ENCODE measurements around the gene RC3H2. TPM values are rescaled to one million over a fixed set of nuclear protein-coding genes. Genes with fewer than 3 reads are reported as not detected.

The RC3H2 gene
- total and polyA plus RNA-seq, 2 of the 8 experiments (the other 6 are each of a cell fraction or from before 2014, with no cell fraction given), result 11.2 to 38.4 TPM

DNA sequence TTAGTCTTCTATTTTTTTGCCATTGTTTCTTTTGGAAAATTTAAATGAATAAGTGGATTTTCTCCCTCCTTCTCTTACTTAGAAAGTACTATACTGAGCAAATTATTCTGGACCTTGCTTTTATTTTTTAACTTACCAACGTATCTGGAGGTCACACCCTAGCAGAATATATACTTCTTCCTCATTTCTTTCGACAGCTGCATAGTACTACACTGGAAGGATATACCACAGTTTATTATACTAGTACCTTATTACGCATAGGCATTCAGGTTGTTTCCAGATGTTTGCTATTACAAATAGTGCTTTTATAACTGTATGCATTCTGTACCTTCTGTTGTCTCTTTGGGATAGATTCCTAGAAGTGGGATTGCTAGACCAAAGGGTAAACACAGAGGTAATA lies 16.7 kb downstream of the RC3H2 start:
- Histone ChIP-seq H3K4ac (replicated peaks; ENCODE audit: insufficient read length, low read depth, low read length) (no peak overlapping the region), H3K27ac (ENCODE audit: low read depth, low read length) (no peak overlapping the region), H2BK12ac (ENCODE audit: low read depth, low read length) (no peak overlapping the region), H3K14ac (ENCODE audit: insufficient read length) (no peak overlapping the region), H3K9ac (replicated peaks in 1 of 4; ENCODE audit: extremely low read depth in 1 of 4, low read depth in 3 of 4, low read length in 3 of 4) (no peak overlapping the region), H3K4me3 (ENCODE audit: extremely low read depth in 1 of 4, insufficient read depth in 2 of 4, low read depth in 3 of 4, low read length in 4 of 4) (no peak overlapping the region), H2AFZ (ENCODE audit: low read length) (no peak overlapping the region), H4K8ac (ENCODE audit: extremely low read depth, insufficient read depth, low read length) (no peak overlapping the region), H3K27me3 (replicated peaks in 1 of 4; ENCODE audit: control insufficient read depth in 3 of 4, extremely low read depth in 1 of 4, insufficient read depth in 3 of 4, low read length in 3 of 4) (no peaks in the 10 kb centered on the region), H2AK5ac (ENCODE audit: low read depth, low read length) (no peak overlapping the region), H4K20me1 (replicated peaks in 1 of 2; ENCODE audit: control insufficient read depth in 1 of 2, insufficient read depth in 2 of 2, low read length in 2 of 2) (peaks cover 0 to 1% of the 10 kb centered on the region in 2 experiments), H3K36me3 (ENCODE audit: control insufficient read depth in 2 of 4, insufficient read depth in 4 of 4, low read length in 3 of 4) (peaks cover 0 to 73% (median 25%) of the 10 kb centered on the region in 4 experiments; a peak in 6 of 8 replicates), H3K18ac (ENCODE audit: extremely low read depth, low read length) (no peak overlapping the region), H3K4me2 (ENCODE audit: insufficient read depth in 1 of 2, low read depth in 2 of 2, low read length in 2 of 2) (no peak overlapping the region), H3K79me2 (ENCODE audit: control insufficient read depth in 1 of 2, insufficient read depth in 2 of 2, low read length in 2 of 2) (no peaks in the 10 kb centered on the region), H2BK5ac (ENCODE audit: low read depth, low read length) (no peak overlapping the region), H3K9me3 (ENCODE audit: insufficient read depth in 2 of 2, low read depth in 1 of 2, low read length in 1 of 2) (no peaks in the 10 kb centered on the region), H3K79me1 (ENCODE audit: low read depth, low read length) (no peaks in the 10 kb centered on the region), H2BK15ac (ENCODE audit: low read length) (no peak overlapping the region), H4K91ac (replicated peaks; ENCODE audit: insufficient read length, low read length) (no peak overlapping the region), H3K23me2 (ENCODE audit: low read depth, low read length) (no peaks in the 10 kb centered on the region), H4K5ac (ENCODE audit: insufficient read length, low read depth, low read length) (no peak overlapping the region), H2BK20ac (ENCODE audit: low read length) (no peak overlapping the region), H2BK120ac (replicated peaks; ENCODE audit: low read depth, low read length) (no peak overlapping the region), H3K56ac (replicated peaks; ENCODE audit: insufficient read length, low read depth, low read length) (no peak overlapping the region), H3K23ac (ENCODE audit: insufficient read length) (no peak overlapping the region), H3K4me1 (replicated peaks in 1 of 4; ENCODE audit: control insufficient read depth in 3 of 4, insufficient read depth in 4 of 4, low read length in 3 of 4) (no peaks in the 10 kb centered on the region)
- POLR2A ChIA-PET (ENCODE audit: partially characterized antibody), result interaction anchor here (1.4 to 2.1 kb wide), 3 partner anchors 13 to 24 kb away, joined by 3 to 6 read pairs (median 3); partner anchors contain the start of genes RC3H2 and ZBTB6
- DNase-seq (ENCODE audit: low read depth in 1 of 2, low spot score in 2 of 2) (no peak), FAIRE-seq (no peak)
- CTCF ChIA-PET (ENCODE audit: partially characterized antibody), result no interaction called here
- TF ChIP-seq NRF1 (IDR thresholded peaks at IDR 0.05; ENCODE audit: low read depth, low read length) (no peak), YY1 (IDR thresholded peaks at IDR 0.05; ENCODE audit: low read depth, low read length) (no peak), SIN3A (conservative IDR thresholded peaks at IDR 0.05 in 1 of 2, IDR thresholded peaks at IDR 0.05 in 1 of 2; ENCODE audit: low read depth in 1 of 2, low read length in 2 of 2) (no peak), SAP30 (IDR thresholded peaks at IDR 0.05; ENCODE audit: insufficient read depth, insufficient replicate concordance, low read length) (no peak), CREB1 (IDR thresholded peaks at IDR 0.05) (no peak), POLR2A (IDR thresholded peaks at IDR 0.05; ENCODE audit: control extremely low read depth in 1 of 2, low read depth in 2 of 2, low read length in 2 of 2) (no peak), RBBP5 (IDR thresholded peaks at IDR 0.05; ENCODE audit: borderline replicate concordance, low read depth, low read length) (no peak), MAFK (IDR thresholded peaks at IDR 0.05; ENCODE audit: low read depth, low read length) (no peak), RFX5 (IDR thresholded peaks at IDR 0.05; ENCODE audit: borderline replicate concordance, low read depth, low read length) (no peak), E2F6 (IDR thresholded peaks at IDR 0.05) (no peak)
- WGBS, 2 experiments (ENCODE audit: extremely low coverage in 1 of 2, insufficient coverage in 1 of 2, insufficient read length in 1 of 2, insufficient replicate concordance in 2 of 2, low coverage in 1 of 2, low lambda C conversion rate in 2 of 2, missing lambda C conversion rate in 1 of 2), result 67% methylated on average over 3 of the region's 3 CpGs; no CpG with 5 or more reads in 1 of the 2 experiments
